ENCODE measurements around the gene NATD1. TPM values are rescaled to one million over a fixed set of nuclear protein-coding genes. Genes with fewer than 3 reads are reported as not detected.

The NATD1 gene
- total and polyA plus RNA-seq, 2 of the 8 experiments (the other 6 are each of a cell fraction or from before 2014, with no cell fraction given) = 5.4 to 8.4 TPM

DNA sequence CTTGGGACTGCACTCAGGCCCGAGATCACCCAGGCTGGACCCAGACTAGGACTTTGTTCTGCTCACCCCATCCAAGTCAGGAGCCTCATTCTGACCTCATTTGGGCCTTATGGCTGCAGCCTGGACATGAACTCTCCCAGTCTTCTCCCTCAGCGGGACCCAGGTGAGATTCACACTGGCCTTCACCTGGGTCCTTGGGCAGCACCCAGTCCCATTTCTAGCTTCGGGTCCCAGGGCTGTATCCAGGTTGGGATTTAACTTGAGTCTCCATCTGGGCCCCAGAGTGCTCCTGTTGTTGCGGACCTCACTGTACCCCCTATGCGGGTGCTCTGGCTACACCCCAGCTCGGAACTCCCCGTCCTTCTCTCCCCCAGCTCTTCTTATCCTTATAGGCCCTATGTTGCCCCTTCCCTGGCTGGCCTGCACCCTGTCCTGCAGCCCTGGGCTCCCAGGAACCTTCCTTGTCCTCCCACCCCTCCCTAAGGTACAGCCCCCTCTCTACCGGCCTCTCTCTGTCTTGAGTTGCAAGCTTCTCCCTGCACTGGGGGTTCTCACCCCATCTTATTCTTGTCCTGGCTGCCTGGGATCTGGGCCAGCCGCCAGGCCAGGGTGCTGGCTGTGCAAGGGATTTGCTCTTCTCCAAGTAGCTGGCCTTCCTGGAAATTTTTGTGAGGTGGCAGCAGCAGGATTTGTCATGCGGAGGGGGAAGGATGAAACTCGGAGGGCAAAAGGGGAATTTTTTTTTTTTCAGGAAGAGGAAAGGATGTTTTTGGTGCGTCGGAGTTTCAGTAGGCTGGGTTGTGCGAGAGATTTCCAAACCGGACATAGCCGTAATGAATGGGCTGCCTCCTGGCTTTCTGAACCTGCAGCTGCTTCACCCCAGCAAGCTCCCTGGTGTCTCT lies 32.2 kb upstream of the NATD1 start:
- DNase-seq (ENCODE audit: low read depth in 1 of 2, low spot score in 2 of 2) = no peak
- H3K79me2 ChIP-seq (ENCODE audit: control insufficient read depth in 1 of 2, insufficient read depth in 2 of 2, low read length in 2 of 2) = peaks cover 0 to 33% of the 10 kb centered on the region in 2 experiments; a peak in 2 of 4 replicates
- H3K27me3 ChIP-seq (replicated peaks in 1 of 4; ENCODE audit: control insufficient read depth in 3 of 4, extremely low read depth in 1 of 4, insufficient read depth in 3 of 4, low read length in 3 of 4) = peaks cover 9 to 25% (median 18%) of the 10 kb centered on the region in 4 experiments
- peak overlapping the region; percentile 83 to 91 for H3K4me2 ChIP-seq (ENCODE audit: insufficient read depth in 1 of 2, low read depth in 2 of 2, low read length in 2 of 2)
- no peak overlapping the region for H4K5ac ChIP-seq (ENCODE audit: insufficient read length, low read depth, low read length)
- no peak overlapping the region for H2BK15ac ChIP-seq (ENCODE audit: low read length)
- H4K20me1 ChIP-seq (replicated peaks in 1 of 2; ENCODE audit: control insufficient read depth in 1 of 2, insufficient read depth in 2 of 2, low read length in 2 of 2) = peaks cover 4 to 5% of the 10 kb centered on the region in 2 experiments
- peak overlapping the region; percentile 47 to 81 (median 68) for H3K4me3 ChIP-seq (ENCODE audit: extremely low read depth in 1 of 4, insufficient read depth in 2 of 4, low read depth in 3 of 4, low read length in 4 of 4)
- H2BK12ac ChIP-seq (ENCODE audit: low read depth, low read length) = no peak overlapping the region
- H3K4ac ChIP-seq (replicated peaks; ENCODE audit: insufficient read length, low read depth, low read length) = peak overlapping the region; percentile 33
- H3K4me1 ChIP-seq (replicated peaks in 1 of 4; ENCODE audit: control insufficient read depth in 3 of 4, insufficient read depth in 4 of 4, low read length in 3 of 4) = peaks cover 0 to 19% (median 9%) of the 10 kb centered on the region in 4 experiments; a peak in 6 of 7 replicates
- peak overlapping the region in 3 of 4 experiments; percentile 43 to 58 (median 56); a peak in 5 of 7 replicates for H3K9ac ChIP-seq (replicated peaks in 1 of 4; ENCODE audit: extremely low read depth in 1 of 4, low read depth in 3 of 4, low read length in 3 of 4)
- H3K23ac ChIP-seq (ENCODE audit: insufficient read length) = no peak overlapping the region
- no peak overlapping the region for H3K27ac ChIP-seq (ENCODE audit: low read depth, low read length)
- H3K14ac ChIP-seq (ENCODE audit: insufficient read length) = no peak overlapping the region
- no peak overlapping the region for H2BK120ac ChIP-seq (replicated peaks; ENCODE audit: low read depth, low read length)
- H4K8ac ChIP-seq (ENCODE audit: extremely low read depth, insufficient read depth, low read length) = no peak overlapping the region
- H3K79me1 ChIP-seq (ENCODE audit: low read depth, low read length) = peaks cover 18% of the 10 kb centered on the region
- FAIRE-seq = no peak
- H3K18ac ChIP-seq (ENCODE audit: extremely low read depth, low read length) = peak overlapping the region; percentile 60
- CTCF ChIA-PET (ENCODE audit: partially characterized antibody) = interaction anchor here (0.6 to 4.3 kb wide), 9 partner anchors 9 to 227 kb away, joined by 3 to 17 read pairs (median 4); partner anchors contain the start of gene KCNJ12
- no peaks in the 10 kb centered on the region; a peak in 1 of 4 replicates for H3K9me3 ChIP-seq (ENCODE audit: insufficient read depth in 2 of 2, low read depth in 1 of 2, low read length in 1 of 2)
- no peak overlapping the region for H2AK5ac ChIP-seq (ENCODE audit: low read depth, low read length)
- peaks cover 8% of the 10 kb centered on the region; the same call in 1 of the 2 replicates for H3K23me2 ChIP-seq (ENCODE audit: low read depth, low read length)
- no peak overlapping the region for H4K91ac ChIP-seq (replicated peaks; ENCODE audit: insufficient read length, low read length)
- H2BK5ac ChIP-seq (ENCODE audit: low read depth, low read length) = no peak overlapping the region
- no peak overlapping the region for H3K56ac ChIP-seq (replicated peaks; ENCODE audit: insufficient read length, low read depth, low read length)
- POLR2A ChIA-PET (ENCODE audit: partially characterized antibody) = interaction anchor here (0.6 to 2.1 kb wide), 8 partner anchors 10 to 252 kb away, joined by 3 to 6 read pairs (median 3); partner anchors contain the start of gene USP22
- TF ChIP-seq CREB1 (IDR thresholded peaks at IDR 0.05) (no peak), SIN3A (conservative IDR thresholded peaks at IDR 0.05 in 1 of 2, IDR thresholded peaks at IDR 0.05 in 1 of 2; ENCODE audit: low read depth in 1 of 2, low read length in 2 of 2) (peak in 1 of 2 experiments; percentile 57; a peak in 1 of 4 replicates)
- no peak overlapping the region for H2AFZ ChIP-seq (ENCODE audit: low read length)
- H3K36me3 ChIP-seq (ENCODE audit: control insufficient read depth in 2 of 4, insufficient read depth in 4 of 4, low read length in 3 of 4) = no peaks in the 10 kb centered on the region
- H2BK20ac ChIP-seq (ENCODE audit: low read length) = no peak overlapping the region
- WGBS, 2 experiments (ENCODE audit: extremely low coverage in 1 of 2, insufficient coverage in 1 of 2, insufficient read length in 1 of 2, insufficient replicate concordance in 2 of 2, low coverage in 1 of 2, low lambda C conversion rate in 2 of 2, missing lambda C conversion rate in 1 of 2) = 59% methylated on average over 15 of the region's 16 CpGs; no CpG with 5 or more reads in 1 of the 2 experiments
